OCI-LY7 (cell line): ENCODE results near the gene ABL2.

Source experiments
- EZH2phosphoT487 ChIP-seq: fragments of 200-600 bp; sonication (generic); IDR thresholded peaks from 2 replicates; pipeline ENCODE4 v1.6.1; 2018; ENCODE audit warnings: low read depth, borderline replicate concordance, mild to moderate bottlenecking, mixed run types, antibody characterized with exemption, low read length, moderate library complexity, mixed read lengths
- TF ChIP-seq, protein P1 (sequence below): fragments of 200-600 bp; sonication (generic); conservative IDR thresholded peaks from 2 replicates; pipeline ENCODE4 v1.5.1; 2014; ENCODE audit warnings: mild to moderate bottlenecking, antibody characterized with exemption, low read length, moderate library complexity, mixed read lengths

GRCh38 chr1:179066471-179066870 is 163.0 kb downstream of the ABL2 start:
- TF ChIP-seq, protein P1, sequence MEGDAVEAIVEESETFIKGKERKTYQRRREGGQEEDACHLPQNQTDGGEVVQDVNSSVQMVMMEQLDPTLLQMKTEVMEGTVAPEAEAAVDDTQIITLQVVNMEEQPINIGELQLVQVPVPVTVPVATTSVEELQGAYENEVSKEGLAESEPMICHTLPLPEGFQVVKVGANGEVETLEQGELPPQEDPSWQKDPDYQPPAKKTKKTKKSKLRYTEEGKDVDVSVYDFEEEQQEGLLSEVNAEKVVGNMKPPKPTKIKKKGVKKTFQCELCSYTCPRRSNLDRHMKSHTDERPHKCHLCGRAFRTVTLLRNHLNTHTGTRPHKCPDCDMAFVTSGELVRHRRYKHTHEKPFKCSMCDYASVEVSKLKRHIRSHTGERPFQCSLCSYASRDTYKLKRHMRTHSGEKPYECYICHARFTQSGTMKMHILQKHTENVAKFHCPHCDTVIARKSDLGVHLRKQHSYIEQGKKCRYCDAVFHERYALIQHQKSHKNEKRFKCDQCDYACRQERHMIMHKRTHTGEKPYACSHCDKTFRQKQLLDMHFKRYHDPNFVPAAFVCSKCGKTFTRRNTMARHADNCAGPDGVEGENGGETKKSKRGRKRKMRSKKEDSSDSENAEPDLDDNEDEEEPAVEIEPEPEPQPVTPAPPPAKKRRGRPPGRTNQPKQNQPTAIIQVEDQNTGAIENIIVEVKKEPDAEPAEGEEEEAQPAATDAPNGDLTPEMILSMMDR: no peak
- TF ChIP-seq EZH2phosphoT487: no peak
